Osteocyte (in vitro differentiated cells): ENCODE results near the gene RAP1GAP2. TPM values are rescaled to one million over a fixed set of nuclear protein-coding genes. Genes with fewer than 3 reads are reported as not detected.

ENCODE experiments used
- DNase-seq: peaks from one replicate; pipeline ENCODE4 v3.0.0; 2021; ENCODE audit warnings: mixed read lengths; ENCODE audit not compliant: unreplicated experiment; ENCODE audit errors: extremely low spot score
- H3K27ac Mint-ChIP-seq: one replicate; pipeline ENCODE4 v1.8.0; 2021; ENCODE audit warnings: mild to moderate bottlenecking, mixed read lengths; ENCODE audit not compliant: unreplicated experiment
- H3K27me3 Mint-ChIP-seq: one replicate; pipeline ENCODE4 v1.8.0; 2021; ENCODE audit warnings: mixed read lengths; ENCODE audit not compliant: unreplicated experiment
- H3K36me3 Mint-ChIP-seq: one replicate; pipeline ENCODE4 v1.8.0; 2021; ENCODE audit warnings: mixed read lengths; ENCODE audit not compliant: unreplicated experiment
- H3K4me1 Mint-ChIP-seq: one replicate; pipeline ENCODE4 v1.8.0; 2021; ENCODE audit warnings: mixed read lengths; ENCODE audit not compliant: unreplicated experiment
- H3K4me3 Mint-ChIP-seq: one replicate; pipeline ENCODE4 v1.8.0; 2021; ENCODE audit warnings: mild to moderate bottlenecking, moderate library complexity, mixed read lengths; ENCODE audit not compliant: unreplicated experiment
- H3K9me3 Mint-ChIP-seq: one replicate; pipeline ENCODE4 v1.8.0; 2021; ENCODE audit warnings: mixed read lengths; ENCODE audit not compliant: unreplicated experiment
- CTCF ChIP-seq: fragments of 200-600 bp; sonication (generic); IDR thresholded peaks from 2 replicates; pipeline ENCODE4 v1.5.0; 2021; ENCODE audit warnings: antibody characterized with exemption, mild to moderate bottlenecking, moderate library complexity
- total RNA-seq: library from RNA; stranded (reverse); gene quantifications from 2 replicates; pipeline ENCODE4 v1.2.1, GENCODE V29; 2021

RAP1GAP2 gene
- total RNA-seq, 1 donor from 2014 or later: 6.3 TPM

GRCh38 chr17:3007651-3008121 lies 211.4 kb downstream of the RAP1GAP2 start:
- Mint-ChIP-seq H3K9me3 (no peaks in the 10 kb centered on the region), H3K27ac (no peak overlapping the region), H3K36me3 (no peaks in the 10 kb centered on the region), H3K27me3 (no peaks in the 10 kb centered on the region), H3K4me1 (peaks cover 23% of the 10 kb centered on the region), H3K4me3 (no peak overlapping the region)
- DNase-seq: no peak
- no peak for TF ChIP-seq CTCF

GRCh38 chr17:3008336-3009288 lies 212.4 kb downstream of the RAP1GAP2 start:
- Mint-ChIP-seq H3K9me3 (no peaks in the 10 kb centered on the region), H3K4me3 (no peak overlapping the region), H3K4me1 (peaks cover 19% of the 10 kb centered on the region), H3K27ac (no peak overlapping the region), H3K36me3 (no peaks in the 10 kb centered on the region), H3K27me3 (no peaks in the 10 kb centered on the region)
- TF ChIP-seq CTCF: no peak
- no peak for DNase-seq

- peaks cover 12% of the 10 kb centered on the region for H3K4me1 Mint-ChIP-seq
- no peaks in the 10 kb centered on the region for H3K9me3 Mint-ChIP-seq
- H3K27me3 Mint-ChIP-seq: no peaks in the 10 kb centered on the region
- no peak overlapping the region for H3K27ac Mint-ChIP-seq
- H3K4me3 Mint-ChIP-seq: no peak overlapping the region
- DNase-seq: no peak
- no peaks in the 10 kb centered on the region for H3K36me3 Mint-ChIP-seq
- TF ChIP-seq CTCF: no peak
Measured at GRCh38 chr17:3009411-3009920, 213.2 kb downstream of the RAP1GAP2 start.

GRCh38 chr17:3011891-3012290 lies 215.7 kb downstream of the RAP1GAP2 start:
- no peak for TF ChIP-seq CTCF
- Mint-ChIP-seq H3K9me3 (no peaks in the 10 kb centered on the region), H3K27ac (peak overlapping the region; percentile 31), H3K4me1 (peaks cover 2% of the 10 kb centered on the region), H3K4me3 (no peak overlapping the region), H3K36me3 (no peaks in the 10 kb centered on the region), H3K27me3 (no peaks in the 10 kb centered on the region)
- DNase-seq: no peak

GRCh38 chr17:3012926-3013581 lies 216.8 kb downstream of the RAP1GAP2 start:
- H3K27ac Mint-ChIP-seq: no peak overlapping the region

More at GRCh38 chr17:3012926-3013581, 216.8 kb downstream of the RAP1GAP2 start:
- H3K36me3 Mint-ChIP-seq: no peaks in the 10 kb centered on the region
- H3K9me3 Mint-ChIP-seq: no peaks in the 10 kb centered on the region
- H3K27me3 Mint-ChIP-seq: no peaks in the 10 kb centered on the region
- H3K4me1 Mint-ChIP-seq: peaks cover 2% of the 10 kb centered on the region
- no peak overlapping the region for H3K4me3 Mint-ChIP-seq
- peak; percentile 86 for TF ChIP-seq CTCF
- DNase-seq: no peak
